ENCODE measurements around the gene PCAT7.
"Not testable (repeated sequence)": the region's sequence is repeated elsewhere in the genome, so short reads cannot be mapped to it uniquely, and the experiment has no call there.

Gene PCAT7

DNA sequence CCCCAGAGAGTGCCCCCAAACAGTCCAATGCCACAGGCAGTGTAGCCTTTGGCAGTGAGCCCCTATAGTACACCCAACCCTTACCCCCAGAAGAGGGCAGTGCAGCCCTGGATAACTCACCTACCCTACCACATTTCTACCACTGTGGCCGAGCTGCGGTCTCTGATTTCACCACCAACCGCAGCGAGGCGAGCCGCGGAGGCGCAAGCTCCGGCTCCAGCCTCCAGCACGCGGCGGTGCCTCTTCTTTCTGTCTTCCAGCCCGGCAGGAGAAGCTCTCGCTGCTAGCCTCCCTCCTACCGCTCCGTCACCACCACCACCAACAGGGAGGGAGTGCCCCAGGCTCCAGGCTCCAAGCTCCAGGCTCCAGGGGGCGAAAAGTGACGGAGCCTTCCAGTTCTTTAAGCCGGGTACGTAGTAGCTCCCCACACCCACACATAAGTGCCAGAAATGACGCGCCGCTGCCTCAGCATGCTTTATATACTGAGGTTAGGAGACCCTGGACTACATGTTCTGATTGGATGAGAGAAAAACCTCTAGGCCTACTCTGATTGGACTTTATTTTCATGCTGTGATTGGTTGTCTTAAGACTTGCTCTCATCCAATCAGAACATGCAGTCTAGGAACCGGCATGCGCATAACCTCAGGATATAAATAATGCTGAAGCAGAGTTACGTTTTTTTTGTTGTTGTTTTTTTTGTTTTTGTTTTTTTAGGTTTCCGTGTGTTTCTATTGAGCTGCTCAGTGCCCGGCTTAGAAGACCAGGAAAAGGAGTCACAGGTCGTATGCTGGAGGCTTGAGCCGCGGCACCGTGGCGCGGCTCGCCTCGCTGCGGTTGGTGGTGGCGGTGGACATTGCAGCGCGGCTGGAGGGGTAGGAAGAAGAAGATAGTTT, at the start of gene PCAT7:
PCAT7 (plus strand) TSS at position 645 of the 893 bp plus-strand sequence.
- DNase-seq = no peak

DNA sequence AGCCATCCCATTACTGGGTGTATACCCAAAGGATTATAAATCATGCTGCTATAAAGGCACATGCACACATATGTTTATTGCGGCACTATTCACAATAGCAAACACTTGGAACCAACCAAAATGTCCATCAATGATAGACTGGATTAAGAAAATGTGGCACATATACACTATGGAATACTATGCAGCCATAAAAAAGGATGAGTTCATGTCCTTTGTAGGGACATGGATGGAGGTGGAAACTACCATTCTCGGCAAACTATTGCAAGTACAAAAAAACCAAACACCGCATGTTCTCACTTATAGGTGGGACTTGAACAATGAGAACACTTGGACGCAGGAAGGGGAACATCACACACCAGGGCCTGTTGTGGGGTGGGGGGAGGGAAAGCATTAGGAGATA, 48.5 kb upstream of the PCAT7 start:
- not testable (repeated sequence) for DNase-seq

DNA sequence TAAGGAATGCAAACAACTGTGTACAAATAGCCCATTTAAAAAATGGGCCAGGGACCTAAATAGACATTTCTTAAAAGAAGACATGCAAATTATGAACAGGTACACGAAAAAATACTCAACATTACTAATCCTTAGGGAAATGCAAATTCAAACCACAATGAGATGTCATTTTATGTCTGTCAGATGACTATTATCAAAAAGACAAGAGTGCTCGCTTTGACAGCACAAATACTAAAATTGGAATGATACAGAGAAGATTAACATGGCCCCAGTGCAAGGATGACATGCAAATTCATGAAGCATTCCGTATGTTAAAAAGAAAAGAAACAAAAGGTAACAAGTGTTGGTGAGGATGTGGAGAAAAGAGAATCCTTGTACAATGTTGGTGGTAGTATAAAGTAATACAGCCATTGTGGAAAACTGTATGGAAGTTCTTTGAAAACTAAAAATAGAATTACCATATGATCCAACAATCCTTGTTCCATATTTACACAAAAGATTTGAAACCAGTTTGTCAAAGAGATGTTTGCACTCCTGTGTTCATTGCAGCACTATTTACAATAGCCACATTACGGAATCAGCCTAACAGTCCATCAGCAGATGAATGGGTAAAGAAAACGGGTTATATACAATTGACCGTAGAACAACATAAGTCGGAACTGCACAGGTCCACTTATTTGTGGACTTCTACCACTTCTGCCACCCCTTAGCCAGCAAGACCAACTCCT, 47.2 kb upstream of the PCAT7 start:
- no peak for DNase-seq

DNA sequence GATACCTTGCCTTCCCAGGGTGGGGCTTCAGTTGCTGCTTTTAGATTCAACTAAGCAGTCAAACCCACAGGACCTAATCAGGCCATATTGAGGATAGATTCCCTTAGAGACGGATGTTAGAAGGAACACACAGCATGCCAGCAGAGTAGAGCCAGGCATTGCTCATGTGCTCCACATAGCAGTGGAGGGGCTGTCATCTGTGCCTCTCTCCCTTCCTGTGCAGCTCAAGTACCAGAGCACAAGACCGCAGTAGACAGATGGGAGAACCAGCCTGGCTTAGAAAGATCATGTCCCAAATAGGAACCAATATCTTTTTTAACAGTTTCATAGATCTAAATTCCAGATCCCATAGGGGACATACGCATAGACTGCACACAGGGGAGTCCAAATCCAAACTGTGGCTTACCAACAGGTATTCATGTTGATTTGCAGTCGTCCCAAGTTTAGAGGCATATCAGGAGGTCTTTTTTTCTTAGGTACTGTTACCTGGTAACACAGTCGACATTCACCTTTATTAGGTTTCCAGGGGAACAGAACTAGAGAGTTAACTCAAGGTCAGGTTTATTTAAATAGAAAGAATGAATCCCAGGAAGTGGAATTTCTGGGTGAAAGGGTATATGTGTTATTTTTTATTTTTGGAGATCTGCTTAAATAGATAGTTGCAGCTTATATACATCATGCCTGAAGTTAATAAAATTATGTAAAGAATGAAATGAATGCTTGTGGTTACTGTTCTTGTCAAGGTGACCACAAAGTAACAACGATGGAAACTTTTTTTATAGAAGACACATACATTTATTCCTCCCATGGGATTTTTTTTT, 43.5 kb upstream of the PCAT7 start:
- DNase-seq = no peak

DNA sequence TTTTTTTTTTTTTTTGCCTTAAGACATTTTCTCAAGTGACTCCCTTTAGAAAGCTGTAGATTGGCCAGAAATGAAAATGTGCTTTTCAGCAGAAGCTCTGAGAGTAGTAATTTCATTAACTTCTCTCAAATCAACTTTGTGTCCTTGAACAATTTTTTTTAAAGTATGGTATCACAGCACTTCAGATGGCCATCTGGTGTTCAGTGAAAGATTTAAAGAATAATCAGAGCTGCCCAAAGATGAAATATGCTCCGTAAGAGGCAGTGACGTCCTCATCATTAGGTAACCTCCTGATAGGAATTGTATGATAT, 43.0 kb upstream of the PCAT7 start:
- no peak for DNase-seq

DNA sequence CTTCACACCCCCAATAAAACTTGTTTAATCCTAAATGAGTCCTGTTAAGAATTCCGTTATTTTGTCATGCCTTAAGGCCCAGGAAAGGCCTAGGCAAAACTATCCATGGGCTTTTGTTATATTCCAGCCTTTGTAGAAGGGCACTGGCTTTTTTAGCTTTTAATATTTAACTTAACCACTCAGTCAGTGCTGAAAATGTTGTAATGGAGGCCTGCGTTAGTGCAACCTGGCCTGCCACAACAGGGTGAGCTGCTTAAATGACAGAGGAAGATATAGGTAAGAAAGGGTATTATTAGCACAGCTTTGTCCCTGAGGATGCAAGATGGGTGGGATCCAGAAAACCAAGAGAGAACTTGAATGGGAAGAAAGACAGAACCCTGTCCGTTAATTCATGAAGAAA, 40.2 kb upstream of the PCAT7 start:
- no peak for DNase-seq

DNA sequence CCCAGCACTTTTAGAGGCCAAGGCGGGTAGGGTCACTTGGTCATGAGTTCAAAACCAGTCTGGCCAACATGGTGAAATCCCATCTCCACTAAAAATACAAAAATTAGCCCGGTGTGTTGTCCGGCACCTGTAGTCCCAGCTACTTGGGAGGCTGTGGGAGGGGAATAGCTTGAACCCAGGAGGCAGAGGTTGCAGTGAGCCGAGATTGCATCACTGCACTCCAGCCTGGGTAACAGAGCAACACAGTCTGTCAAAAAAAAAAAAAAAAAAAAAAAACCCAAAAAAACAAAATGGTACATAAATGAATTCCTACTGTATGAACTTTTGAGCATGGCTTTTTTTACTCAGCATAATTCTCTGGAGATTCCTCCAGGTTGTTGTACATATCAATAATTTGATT, 37.6 kb upstream of the PCAT7 start:
- DNase-seq = no peak

DNA sequence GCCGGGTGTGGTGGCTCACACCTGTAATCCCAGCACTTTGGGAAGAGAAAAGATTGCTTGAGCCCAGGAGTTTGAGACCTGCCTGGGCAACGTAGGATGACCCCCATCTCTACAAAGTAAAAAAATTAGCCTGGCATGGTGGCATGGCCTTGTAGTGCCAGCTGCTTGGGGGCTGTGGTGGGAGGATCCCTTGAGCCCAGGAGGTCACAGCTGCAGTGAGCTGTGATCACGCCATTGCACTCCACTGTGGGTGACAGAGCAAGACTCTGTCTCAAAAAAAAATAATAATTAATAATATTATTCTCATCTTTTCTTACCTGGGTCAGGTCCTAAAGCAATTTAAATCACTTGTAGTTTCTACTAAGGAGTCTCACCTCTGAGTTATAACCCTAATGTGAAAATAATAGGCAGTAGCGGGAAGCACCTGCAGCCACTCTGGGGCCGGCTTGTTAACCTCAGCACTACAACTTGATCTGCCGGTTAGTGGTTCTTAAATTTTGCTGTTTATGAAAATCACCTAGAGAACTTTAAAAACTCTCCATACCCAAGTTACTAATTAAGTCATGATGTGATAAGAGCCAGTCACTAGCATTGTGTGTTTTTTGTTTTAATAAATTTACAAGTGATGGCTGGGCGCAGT, 29.4 kb upstream of the PCAT7 start:
- DNase-seq = no peak

DNA sequence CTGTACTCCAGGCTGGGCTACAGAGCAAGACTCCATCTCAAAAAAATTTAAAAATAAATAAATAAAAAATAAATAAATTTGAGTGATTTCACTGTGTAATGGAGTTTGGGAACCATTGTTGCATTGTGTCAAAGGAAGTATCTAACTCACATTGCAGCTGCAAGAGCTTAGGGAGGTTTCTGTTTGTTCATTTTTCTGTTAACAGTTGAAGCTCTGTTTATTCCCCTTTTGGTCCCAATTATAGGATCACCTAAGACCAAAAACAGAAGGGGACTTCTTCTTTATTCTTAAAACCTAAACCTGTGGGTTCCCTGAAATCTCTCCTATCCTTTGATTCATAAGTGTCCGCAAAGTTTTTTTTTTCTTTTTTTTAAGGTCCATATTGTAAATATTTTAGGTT, 28.6 kb upstream of the PCAT7 start:
- no peak for DNase-seq

DNA sequence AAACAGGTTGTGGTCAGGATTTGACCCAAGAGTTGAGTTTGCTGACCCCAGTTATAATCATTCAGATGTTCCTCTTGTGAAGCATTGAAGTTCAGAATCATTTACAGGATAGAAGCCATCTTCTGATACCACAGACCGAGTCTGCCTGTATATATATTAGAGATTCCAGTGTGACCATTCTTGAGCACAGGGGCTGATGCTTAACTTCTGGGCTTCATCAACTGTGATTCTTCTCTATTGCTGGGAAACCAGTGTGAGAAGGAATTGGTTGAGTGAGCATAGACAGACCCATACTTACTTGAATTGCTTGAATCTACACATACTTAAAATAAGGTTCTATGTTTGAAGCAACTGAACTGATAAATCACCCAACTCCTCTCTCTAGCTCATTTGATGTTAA, 27.9 kb upstream of the PCAT7 start:
- DNase-seq = no peak

DNA sequence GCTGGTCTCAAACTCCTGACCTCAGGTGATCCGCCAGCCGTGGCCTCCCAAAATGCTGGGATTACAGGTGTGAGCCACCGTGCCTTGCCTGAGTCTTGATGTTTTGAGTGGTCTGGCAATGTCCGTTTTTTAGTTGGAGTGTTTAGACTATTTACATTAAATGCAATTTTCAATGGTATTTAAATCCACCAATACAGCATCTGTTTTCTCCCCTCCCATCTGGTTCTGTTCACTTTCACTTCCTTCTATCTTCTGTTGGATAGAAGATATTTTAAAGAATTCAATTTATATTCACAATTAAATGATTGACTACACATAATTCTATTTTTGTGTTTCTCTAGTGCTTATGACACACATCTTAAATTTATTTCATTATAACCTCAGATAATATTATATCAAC, 26.0 kb upstream of the PCAT7 start:
- no peak for DNase-seq

DNA sequence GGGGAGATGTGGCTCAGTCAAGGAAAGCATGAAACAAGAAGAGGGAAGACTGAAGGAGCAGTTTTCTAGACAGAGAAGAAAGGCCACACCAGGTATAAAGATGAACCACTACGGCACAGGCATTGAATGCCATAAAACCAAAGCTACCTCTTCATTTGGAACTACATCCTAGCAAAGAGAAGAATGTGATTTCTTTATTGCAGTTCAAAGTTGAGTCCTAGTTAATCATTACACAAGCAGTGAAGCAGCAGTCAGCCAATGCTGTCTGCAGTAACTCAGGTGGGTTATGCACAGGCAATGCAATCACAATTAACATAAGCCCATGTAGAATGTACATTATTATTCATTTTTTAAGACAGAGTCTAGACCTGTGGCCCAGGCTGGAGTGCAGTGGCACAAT, 21.7 kb upstream of the PCAT7 start:
- no peak for DNase-seq

DNA sequence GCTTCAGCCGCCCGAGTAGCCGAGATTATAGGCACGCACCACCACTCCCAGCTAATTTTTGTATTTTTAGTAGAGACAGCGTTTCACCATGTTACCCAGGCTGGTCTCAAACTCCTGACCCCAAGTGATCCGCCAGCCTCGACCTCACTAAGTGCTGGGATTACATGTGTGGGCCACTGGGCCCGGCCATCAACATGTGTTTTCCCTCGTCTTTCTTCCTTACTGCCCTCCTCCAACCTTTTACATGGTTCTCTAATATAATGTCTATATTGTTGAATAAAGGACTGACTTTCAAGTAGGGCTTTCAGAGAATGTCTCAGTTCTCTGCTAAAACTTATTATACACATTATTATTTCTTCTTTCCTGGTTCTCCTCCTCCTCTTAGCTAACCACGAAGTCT, 21.3 kb upstream of the PCAT7 start:
- no peak for DNase-seq

DNA sequence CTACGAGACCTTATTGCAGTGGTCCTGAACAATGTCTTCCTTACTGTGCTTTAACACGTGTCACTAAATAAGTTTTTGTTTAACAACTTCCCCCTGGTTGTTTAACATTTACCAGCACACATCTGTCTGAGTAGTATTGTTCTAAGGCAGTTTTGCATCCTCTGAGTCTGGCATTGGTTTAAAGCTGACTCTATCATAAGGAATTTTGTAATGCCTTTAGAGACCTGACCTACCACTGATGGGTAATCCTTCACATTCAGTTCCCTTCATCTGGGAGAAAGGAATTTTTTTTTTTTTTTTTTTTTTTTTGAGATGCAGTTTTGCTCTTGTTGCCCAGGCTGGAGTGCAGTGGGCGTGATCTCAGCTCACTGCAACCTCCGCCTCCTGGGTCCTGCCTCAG, 20.0 kb upstream of the PCAT7 start:
- DNase-seq = no peak

DNA sequence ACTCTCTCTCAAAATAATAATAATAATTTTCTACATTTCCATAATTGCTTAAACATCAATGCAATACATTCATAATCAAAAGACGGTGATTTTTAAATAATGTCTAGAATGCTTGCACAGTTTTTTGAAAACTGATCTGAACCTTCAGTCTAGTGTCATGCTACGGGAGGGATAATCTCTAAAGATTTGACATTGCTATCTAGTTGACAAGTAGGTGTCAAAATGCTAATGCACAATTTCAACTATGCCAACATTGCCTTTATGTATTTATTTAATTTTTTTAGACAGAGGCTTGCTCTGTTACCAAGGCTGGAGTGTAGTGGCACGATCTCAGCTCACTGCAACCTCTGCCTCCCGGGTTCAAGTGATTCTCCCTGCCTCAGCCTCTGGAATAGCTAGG, 16.0 kb upstream of the PCAT7 start:
- no peak for DNase-seq

DNA sequence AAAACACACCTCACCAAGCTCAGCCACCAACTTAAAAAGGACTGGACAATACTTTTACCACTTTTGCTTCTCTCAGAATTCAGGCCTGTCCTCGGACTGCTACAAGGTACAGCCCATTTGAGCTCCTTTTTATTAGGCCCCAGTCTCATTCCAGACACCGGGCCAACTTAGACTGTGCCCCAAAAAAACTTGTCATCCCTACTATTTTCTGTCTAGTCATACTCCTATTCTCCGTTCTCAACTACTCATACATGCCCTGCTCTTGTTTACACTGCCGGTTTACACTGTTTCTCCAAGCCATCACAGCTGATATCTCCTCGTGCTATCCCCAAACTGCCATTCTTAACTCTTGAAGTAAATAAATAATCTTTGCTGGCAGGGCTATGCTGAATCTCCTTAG, 10.5 kb upstream of the PCAT7 start:
- not testable (repeated sequence) for DNase-seq

DNA sequence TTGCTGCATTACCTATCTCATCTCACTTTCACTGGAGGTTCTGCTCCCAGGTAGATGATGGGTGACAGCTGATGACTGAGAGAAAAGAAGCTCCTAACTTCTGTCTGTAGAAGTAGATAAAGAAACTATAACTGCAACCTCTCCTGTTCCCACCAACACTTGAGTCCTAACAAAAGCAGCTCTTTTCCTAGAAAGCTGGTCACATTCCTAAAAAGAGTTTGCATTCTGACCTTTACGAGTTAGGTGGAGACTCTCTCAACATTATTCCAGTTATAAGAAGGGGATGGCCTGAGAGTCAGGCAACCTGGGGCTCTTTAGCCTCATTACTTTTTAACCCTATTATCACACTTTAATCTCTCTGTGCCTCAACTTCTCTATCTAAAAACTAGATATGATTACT, 8.9 kb upstream of the PCAT7 start:
- DNase-seq = no peak

DNA sequence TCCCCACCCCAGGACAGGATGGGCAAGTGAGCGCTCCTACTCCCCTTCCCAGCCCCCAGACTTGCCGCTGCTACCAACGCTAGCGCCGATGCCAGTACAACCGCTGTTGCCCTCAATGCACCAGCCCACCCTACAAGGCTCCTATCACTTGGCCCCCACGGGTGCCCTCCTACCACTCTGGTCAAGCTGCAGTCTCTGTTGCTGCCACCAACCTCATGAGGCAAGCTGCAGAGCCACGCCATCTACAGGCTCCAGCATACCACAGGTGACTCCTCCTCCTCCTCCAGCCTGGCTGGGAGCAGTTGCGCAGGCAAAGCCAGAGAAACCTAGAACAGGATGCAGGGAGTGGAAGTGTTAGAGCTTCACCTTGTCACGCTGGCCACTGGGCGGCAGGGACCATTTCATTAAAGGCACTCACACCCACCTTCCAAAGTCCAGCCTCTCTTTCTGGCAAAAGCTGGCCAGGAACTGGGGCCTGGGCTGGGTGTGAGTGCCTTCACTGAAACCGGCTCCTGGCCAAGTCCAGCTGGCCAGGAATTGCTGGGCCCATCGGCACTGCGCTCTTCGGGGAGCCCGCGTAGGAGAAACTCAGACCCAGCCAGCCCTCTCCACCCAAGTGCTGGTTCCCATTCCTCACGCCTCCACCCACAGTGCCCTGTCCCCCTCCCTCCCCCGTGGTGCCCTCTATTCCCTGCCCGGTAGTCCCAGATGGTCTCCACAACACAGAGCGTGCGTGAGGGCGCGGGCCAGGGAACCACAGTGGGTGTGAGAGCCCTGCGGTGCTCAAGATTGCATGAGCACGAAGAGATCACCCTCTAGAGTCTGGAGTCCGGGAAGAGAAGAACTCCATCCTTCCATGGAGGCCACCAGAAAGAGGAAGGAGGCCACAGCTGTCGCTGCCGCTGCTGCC, 1.6 kb upstream of the PCAT7 start:
- no peak for DNase-seq

DNA sequence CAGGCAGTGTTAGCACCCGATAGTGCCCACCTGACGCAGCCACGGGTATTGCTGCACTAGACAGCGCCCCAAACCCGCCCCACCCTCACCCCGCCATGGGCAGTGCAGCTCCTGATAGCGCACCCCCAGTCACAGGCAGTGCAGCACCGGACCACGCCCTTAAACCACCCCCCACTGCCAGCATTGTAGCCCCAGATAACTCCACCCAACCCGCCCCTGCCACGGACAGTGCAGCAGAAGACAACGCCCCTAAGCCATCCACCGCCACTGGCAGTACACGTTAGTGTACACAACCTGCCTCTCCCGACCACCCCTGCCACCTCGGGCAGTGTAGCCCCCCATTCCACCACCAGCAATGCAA, 825 bp upstream of the PCAT7 start:
- no peak for DNase-seq

DNA sequence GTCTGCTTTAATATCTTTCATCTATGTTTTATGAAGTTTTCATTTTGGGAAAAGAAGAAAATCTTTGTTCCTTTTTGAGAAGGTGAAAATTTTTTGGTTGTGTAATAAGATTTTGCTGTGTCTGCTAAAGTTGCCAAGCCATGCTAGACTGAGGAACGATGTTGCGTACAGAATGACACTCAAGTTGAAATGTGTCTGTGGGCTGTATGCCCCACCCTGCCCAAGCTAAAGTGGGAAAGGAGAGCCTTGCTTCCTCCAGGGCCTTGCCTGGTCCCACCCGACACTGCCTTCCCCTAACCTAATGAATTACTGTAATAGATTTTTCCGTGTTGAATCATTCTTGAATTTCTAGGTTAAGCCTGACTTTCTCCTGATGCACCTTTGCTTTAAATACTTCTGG, 2.5 kb downstream of the PCAT7 start:
- DNase-seq = no peak

DNA sequence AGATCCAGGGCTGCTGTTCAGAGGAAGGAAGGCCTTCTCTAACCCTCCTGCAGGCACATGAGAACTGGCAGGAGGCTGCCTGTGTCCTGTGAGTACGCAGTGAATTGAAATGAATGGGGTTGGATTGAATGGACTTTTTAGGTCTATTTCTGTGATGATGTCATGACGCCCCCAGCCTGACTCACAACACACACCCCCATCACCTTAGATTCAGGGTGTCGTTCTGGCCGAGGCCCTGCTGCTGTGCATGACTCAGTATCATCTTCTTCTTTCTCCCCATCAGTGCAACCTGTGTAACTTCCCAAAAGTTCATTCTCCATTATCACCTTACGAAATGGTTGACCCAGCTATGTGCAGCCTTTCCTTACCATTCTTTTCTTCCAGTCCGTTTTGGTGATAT, 5.4 kb downstream of the PCAT7 start:
- no peak for DNase-seq

DNA sequence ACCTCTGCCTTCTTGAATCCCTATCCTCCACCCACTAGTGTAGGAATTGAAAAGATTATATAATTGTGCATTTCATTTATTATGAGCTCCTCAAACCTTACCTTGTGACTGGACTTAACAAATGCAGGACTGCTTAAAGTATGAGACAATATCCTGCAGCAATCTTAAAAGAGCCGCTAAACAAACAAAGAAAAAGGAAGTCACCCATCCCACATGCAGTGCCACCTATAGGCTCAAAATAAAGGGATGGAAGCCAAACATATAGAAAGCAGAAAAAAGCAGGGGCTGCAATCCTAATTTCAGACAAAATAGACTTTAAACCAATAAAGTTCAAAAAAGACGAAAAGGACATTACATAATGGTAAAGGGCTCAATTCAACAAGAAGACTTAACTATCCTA, 8.7 kb downstream of the PCAT7 start:
- DNase-seq = no peak
